H9 (cell line): ENCODE results near the gene AJAP1. TPM values are rescaled to one million over a fixed set of nuclear protein-coding genes. Genes with fewer than 3 reads are reported as not detected.

Experiments
- DNase-seq: peaks from one replicate; pipeline ENCODE4 v3.0.0-alpha.2; 2017
- H2AFZ ChIP-seq: one replicate; pipeline ENCODE4 v1.6.1; 2013; ENCODE audit warnings: mild to moderate bottlenecking, low read length, control low read depth, moderate library complexity
- H2AK5ac ChIP-seq: 2 replicates; pipeline ENCODE4 v1.6.1; 2013; ENCODE audit warnings: low read length, control low read depth, mixed read lengths; ENCODE audit not compliant: insufficient read length
- H2BK120ac ChIP-seq: one replicate; pipeline ENCODE4 v1.6.1; 2013; ENCODE audit warnings: low read depth, mild to moderate bottlenecking, low read length, control low read depth, inconsistent platforms; ENCODE audit not compliant: poor library complexity, severe bottlenecking
- H2BK12ac ChIP-seq: 2 replicates; pipeline ENCODE4 v1.6.1; 2013; ENCODE audit warnings: low read length, control low read depth, mixed read lengths, low read depth; ENCODE audit not compliant: insufficient read length
- H2BK15ac ChIP-seq: 2 replicates; pipeline ENCODE4 v1.6.1; 2013; ENCODE audit warnings: low read depth, low read length, control low read depth
- H2BK20ac ChIP-seq: one replicate; pipeline ENCODE4 v1.6.1; 2013; ENCODE audit warnings: low read depth, mild to moderate bottlenecking, low read length, control low read depth, inconsistent platforms; ENCODE audit not compliant: poor library complexity, severe bottlenecking
- H2BK5ac ChIP-seq: 2 replicates; pipeline ENCODE4 v1.6.1; 2013; ENCODE audit warnings: low read length, control low read depth, mixed read lengths; ENCODE audit not compliant: insufficient read length
- H3K14ac ChIP-seq: 2 replicates; pipeline ENCODE4 v1.6.1; 2013; ENCODE audit warnings: low read length, control low read depth; ENCODE audit not compliant: insufficient read depth
- H3K18ac ChIP-seq: 2 replicates; pipeline ENCODE4 v1.6.1; 2013; ENCODE audit warnings: low read depth, mild to moderate bottlenecking, mixed read lengths, low read length, control low read depth; ENCODE audit not compliant: insufficient read length
- H3K23ac ChIP-seq: 2 replicates; pipeline ENCODE4 v1.6.1; 2013; ENCODE audit warnings: low read length, control low read depth, mixed read lengths, low read depth; ENCODE audit not compliant: insufficient read length
- H3K23me2 ChIP-seq: 2 replicates; pipeline ENCODE4 v1.6.1; 2013; ENCODE audit warnings: low read depth, mild to moderate bottlenecking, mixed read lengths, low read length, control low read depth; ENCODE audit not compliant: insufficient read length, poor library complexity, severe bottlenecking
- H3K27ac ChIP-seq: 2 replicates; pipeline ENCODE4 v1.5.1; 2013; ENCODE audit warnings: low read length, control low read depth, mixed read lengths, low read depth; ENCODE audit not compliant: insufficient read length
- H3K27me3 ChIP-seq: 2 replicates; pipeline ENCODE4 v1.6.1; 2013; ENCODE audit warnings: low read length, control low read depth, inconsistent platforms; ENCODE audit not compliant: insufficient read depth
- H3K4ac ChIP-seq: 2 replicates; pipeline ENCODE4 v1.6.1; 2013; ENCODE audit warnings: low read depth, mild to moderate bottlenecking, control low read depth, inconsistent platforms, low read length, moderate library complexity
- H3K4me1 ChIP-seq: 2 replicates; pipeline ENCODE4 v1.6.1; 2013; ENCODE audit warnings: low read length, control low read depth, inconsistent platforms; ENCODE audit not compliant: insufficient read depth
- H3K4me2 ChIP-seq: 2 replicates; pipeline ENCODE4 v1.6.1; 2013; ENCODE audit warnings: low read length, control low read depth, mixed read lengths; ENCODE audit not compliant: insufficient read length, insufficient read depth
- H3K56ac ChIP-seq: 2 replicates; pipeline ENCODE4 v1.6.1; 2013; ENCODE audit warnings: low read depth, mild to moderate bottlenecking, mixed read lengths, low read length, control low read depth; ENCODE audit not compliant: insufficient read length
- H3K79me1 ChIP-seq: 2 replicates; pipeline ENCODE4 v1.6.1; 2013; ENCODE audit warnings: low read depth, mild to moderate bottlenecking, moderate library complexity, low read length, control low read depth, inconsistent platforms; ENCODE audit not compliant: insufficient read depth, poor library complexity, severe bottlenecking
- H3K79me2 ChIP-seq: 2 replicates; pipeline ENCODE4 v1.6.1; 2013; ENCODE audit warnings: low read length, control low read depth, inconsistent platforms; ENCODE audit not compliant: insufficient read depth
- H3K9ac ChIP-seq: 2 replicates; pipeline ENCODE4 v1.6.1; 2013; ENCODE audit warnings: low read length, control low read depth, mixed read lengths; ENCODE audit not compliant: insufficient read length; ENCODE audit errors: extremely low read depth
- H3K9me3 ChIP-seq: one replicate; pipeline ENCODE4 v1.6.1; 2013; ENCODE audit warnings: low read depth, low read length, inconsistent platforms; ENCODE audit not compliant: control insufficient read depth
- H3T11ph ChIP-seq: one replicate; pipeline ENCODE4 v1.6.1; 2013; ENCODE audit warnings: mild to moderate bottlenecking, low read length, control low read depth, inconsistent platforms
- H4K20me1 ChIP-seq: one replicate; pipeline ENCODE4 v1.6.1; 2013; ENCODE audit not compliant: control insufficient read depth, insufficient read length, insufficient read depth
- H4K5ac ChIP-seq: 2 replicates; pipeline ENCODE4 v1.6.1; 2013; ENCODE audit warnings: low read depth, mild to moderate bottlenecking, mixed read lengths, low read length, control low read depth; ENCODE audit not compliant: insufficient read length
- H4K8ac ChIP-seq: replicated peaks from 2 replicates; pipeline ENCODE4 v1.6.1; 2013; ENCODE audit warnings: low read length, control low read depth, mixed read lengths, low read depth; ENCODE audit not compliant: insufficient read length
- H4K91ac ChIP-seq: 2 replicates; pipeline ENCODE4 v1.6.1; 2013; ENCODE audit warnings: low read depth, mild to moderate bottlenecking, moderate library complexity, mixed read lengths, low read length, control low read depth; ENCODE audit not compliant: insufficient read length
- H3K27ac Mint-ChIP-seq, 3 experiments: 2 replicates in 2 of 3; 3 replicates in 1 of 3; pipeline ENCODE4 v1.8.0; 2020 to 2021; ENCODE audit warnings: mixed read lengths in 3 of 3, mild to moderate bottlenecking in 1 of 3, moderate library complexity in 1 of 3
- H3K27me3 Mint-ChIP-seq: 2 replicates; pipeline ENCODE4 v1.8.0; 2021; ENCODE audit warnings: low read depth, mild to moderate bottlenecking, moderate library complexity, mixed read lengths
- H3K36me3 Mint-ChIP-seq, 3 experiments: 2 replicates in 2 of 3; 3 replicates in 1 of 3; pipeline ENCODE4 v1.8.0; 2020 to 2021; ENCODE audit warnings: low read depth in 3 of 3, mixed read lengths in 3 of 3; ENCODE audit not compliant: insufficient read depth in 1 of 3
- H3K4me1 Mint-ChIP-seq, 2 experiments: 2 replicates each; pipeline ENCODE4 v1.8.0; 2020; ENCODE audit warnings: mixed read lengths in 2 of 2
- H3K4me3 Mint-ChIP-seq, 2 experiments: 2 replicates in 1 of 2; 3 replicates in 1 of 2; pipeline ENCODE4 v1.8.0; 2020 to 2021; ENCODE audit warnings: mild to moderate bottlenecking in 2 of 2, mixed read lengths in 2 of 2, moderate library complexity in 1 of 2
- H3K9me3 Mint-ChIP-seq, 2 experiments: 2 replicates in 1 of 2; 3 replicates in 1 of 2; pipeline ENCODE4 v1.8.0; 2020; ENCODE audit warnings: mild to moderate bottlenecking in 2 of 2, mixed read lengths in 2 of 2, moderate library complexity in 1 of 2
- WGBS: extraction: QIAGEN DNeasy Blood & Tissue Kit; methylation state at CpG from one replicate; pipeline ENCODE4 v1.1.7; 2013; ENCODE audit warnings: missing lambda C conversion rate, low lambda C conversion rate, mixed read lengths; ENCODE audit not compliant: insufficient read length; ENCODE audit errors: extremely low coverage; 5-methylcytosine and 5-hydroxymethylcytosine counted together
- total RNA-seq: library from RNA; stranded (reverse); gene quantifications from 2 replicates; pipeline ENCODE4 v1.2.1, GENCODE V29; 2021
- TF ChIP-seq, protein P1 (sequence below): fragments of 200-600 bp; sonication (generic); conservative IDR thresholded peaks from 3 replicates; pipeline ENCODE4 v1.8.0; 2021; ENCODE audit warnings: antibody characterized with exemption, mild to moderate bottlenecking

AJAP1 gene
- total RNA-seq, 1 experiment from 2014 or later = 8.6 TPM

DNA sequence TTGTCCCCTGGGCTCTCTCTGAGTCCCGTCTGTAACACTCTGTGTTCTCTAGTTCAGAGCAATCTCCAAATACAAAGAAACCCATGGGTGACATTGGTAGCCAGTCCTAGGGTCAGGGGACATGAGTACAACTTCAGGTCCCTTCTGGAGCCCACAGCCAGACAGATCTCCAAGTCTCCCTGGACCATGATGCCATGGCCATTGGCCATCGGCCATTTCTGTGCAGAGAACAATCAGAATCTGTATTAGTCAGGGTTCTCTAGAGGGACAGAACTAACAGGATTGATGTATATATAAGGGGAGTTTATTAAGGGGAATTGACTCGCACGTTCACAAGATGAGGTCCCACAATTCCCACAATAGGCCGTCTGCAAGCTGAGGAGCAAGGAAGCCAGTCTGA is 106.9 kb downstream of the AJAP1 start:
- no peak overlapping the region for H3K27ac Mint-ChIP-seq
- no peak overlapping the region for H4K8ac ChIP-seq
- TF ChIP-seq, protein P1, sequence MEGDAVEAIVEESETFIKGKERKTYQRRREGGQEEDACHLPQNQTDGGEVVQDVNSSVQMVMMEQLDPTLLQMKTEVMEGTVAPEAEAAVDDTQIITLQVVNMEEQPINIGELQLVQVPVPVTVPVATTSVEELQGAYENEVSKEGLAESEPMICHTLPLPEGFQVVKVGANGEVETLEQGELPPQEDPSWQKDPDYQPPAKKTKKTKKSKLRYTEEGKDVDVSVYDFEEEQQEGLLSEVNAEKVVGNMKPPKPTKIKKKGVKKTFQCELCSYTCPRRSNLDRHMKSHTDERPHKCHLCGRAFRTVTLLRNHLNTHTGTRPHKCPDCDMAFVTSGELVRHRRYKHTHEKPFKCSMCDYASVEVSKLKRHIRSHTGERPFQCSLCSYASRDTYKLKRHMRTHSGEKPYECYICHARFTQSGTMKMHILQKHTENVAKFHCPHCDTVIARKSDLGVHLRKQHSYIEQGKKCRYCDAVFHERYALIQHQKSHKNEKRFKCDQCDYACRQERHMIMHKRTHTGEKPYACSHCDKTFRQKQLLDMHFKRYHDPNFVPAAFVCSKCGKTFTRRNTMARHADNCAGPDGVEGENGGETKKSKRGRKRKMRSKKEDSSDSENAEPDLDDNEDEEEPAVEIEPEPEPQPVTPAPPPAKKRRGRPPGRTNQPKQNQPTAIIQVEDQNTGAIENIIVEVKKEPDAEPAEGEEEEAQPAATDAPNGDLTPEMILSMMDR = no peak
- H4K5ac ChIP-seq = no peak overlapping the region
- no peak overlapping the region for H2BK12ac ChIP-seq
- no peak overlapping the region for H4K91ac ChIP-seq
- no peaks in the 10 kb centered on the region for H3K9me3 ChIP-seq
- H3K79me2 ChIP-seq = no peaks in the 10 kb centered on the region
- H3K4ac ChIP-seq = no peak overlapping the region
- H3K4me1 Mint-ChIP-seq = peaks cover 15 to 24% of the 10 kb centered on the region in 2 experiments
- no peak overlapping the region for H2BK15ac ChIP-seq
- no peaks in the 10 kb centered on the region for H3K23me2 ChIP-seq
- H3K18ac ChIP-seq = no peak overlapping the region
- no peak overlapping the region for H2AFZ ChIP-seq
- H2AK5ac ChIP-seq = no peak overlapping the region
- H3K27me3 Mint-ChIP-seq = peaks cover 41% of the 10 kb centered on the region
- H3K79me1 ChIP-seq = no peaks in the 10 kb centered on the region
- no peaks in the 10 kb centered on the region for H3K4me1 ChIP-seq
- no peak overlapping the region for H3T11ph ChIP-seq
- no peak overlapping the region for H3K4me3 Mint-ChIP-seq
- peaks cover 8 to 12% of the 10 kb centered on the region in 2 experiments for H3K9me3 Mint-ChIP-seq
- H2BK5ac ChIP-seq = no peak overlapping the region
- no peak overlapping the region for H3K23ac ChIP-seq
- no peak overlapping the region for H3K56ac ChIP-seq
- no peak overlapping the region for H3K4me2 ChIP-seq
- no peaks in the 10 kb centered on the region for H3K27me3 ChIP-seq
- H3K27ac ChIP-seq = no peak overlapping the region
- H2BK20ac ChIP-seq = no peak overlapping the region
- no peak overlapping the region for H3K14ac ChIP-seq
- H3K9ac ChIP-seq = no peak overlapping the region
- H3K36me3 Mint-ChIP-seq = peaks cover 3 to 10% (median 9%) of the 10 kb centered on the region in 3 experiments; a peak in 5 of 7 replicates
- no peak overlapping the region for H2BK120ac ChIP-seq
- H4K20me1 ChIP-seq = no peaks in the 10 kb centered on the region
- no peak for DNase-seq
- no CpG with 5 or more reads among the region's 5 CpGs for WGBS
